Breast epithelium (tissue), 3 donors: Measurements from ENCODE around the gene MAPT.

ENCODE experiments used
- CTCF ChIP-seq, 3 donors: fragments of 450-650 bp; IDR thresholded peaks; one replicate each; pipeline ENCODE4 v1.5.1; 2016 to 2017; ENCODE audit warnings: antibody characterized with exemption in 3 of 3, mild to moderate bottlenecking in 3 of 3, moderate library complexity in 3 of 3
- POLR2A ChIP-seq: fragments of 450-650 bp; IDR thresholded peaks from one replicate; pipeline ENCODE4 v1.6.1; 2016; ENCODE audit warnings: antibody characterized with exemption, mild to moderate bottlenecking, moderate library complexity

- TF ChIP-seq CTCF (IDR thresholded peaks at IDR 0.05) (no peak), POLR2A (no peak)
These were observed 75.4 kb downstream of the MAPT start for GRCh38 chr17:45969726-45970125.
